GM12892 (cell line): ENCODE measurements around the gene SLC35B2.

Source experiments
- POLR2A ChIP-seq: IDR thresholded peaks from 2 replicates; pipeline ENCODE4 v1.6.1; 2011; ENCODE audit warnings: low read depth, low read length, control low read depth
- POLR2AphosphoS5 ChIP-seq: IDR thresholded peaks from 2 replicates; pipeline ENCODE4 v1.6.1; 2011; ENCODE audit warnings: low read depth, low read length, control low read depth

GRCh38 chr6:44245391-44245911 is 11.9 kb downstream of the SLC35B2 start:
- TF ChIP-seq POLR2A, result no peak
- no peak for TF ChIP-seq POLR2AphosphoS5
